CD8-positive, alpha-beta memory T cell (primary cell): Measurements from ENCODE around the gene RORC. TPM values are rescaled to one million over a fixed set of nuclear protein-coding genes. Genes with fewer than 3 reads are reported as not detected.
"Not testable (repeated sequence)": the region's sequence is repeated elsewhere in the genome, so short reads cannot be mapped to it uniquely, and the experiment has no call there.

ENCODE experiments used
- CTCF ChIA-PET: fragments of 350-600 bp; sonication (Branson Sonifier 250); formaldehyde crosslinking; loops from one replicate; lab custom pipeline; 2021; ENCODE audit warnings: antibody characterized with exemption; lab: Charles Lee
- POLR2A ChIA-PET: fragments of 350-600 bp; sonication (Branson Sonifier 250); formaldehyde crosslinking; loops from one replicate; lab custom pipeline; 2021; ENCODE audit warnings: antibody characterized with exemption; lab: Charles Lee
- DNase-seq, 5 donors: peaks; one replicate each; pipeline versions ENCODE4 v3.0.0 to v3.0.0-alpha.2; 2020 to 2022; ENCODE audit warnings: mixed read lengths in 1 of 5
- H3K27ac ChIP-seq: one replicate; pipeline ENCODE4 v1.7.0; 2013; ENCODE audit warnings: low read depth, mild to moderate bottlenecking, low read length, moderate library complexity
- H3K27me3 ChIP-seq: 2 replicates; pipeline ENCODE4 v1.7.0; 2013; ENCODE audit warnings: low read length, mild to moderate bottlenecking; ENCODE audit not compliant: insufficient read depth, poor library complexity, severe bottlenecking
- H3K36me3 ChIP-seq: 2 replicates; pipeline ENCODE4 v1.7.0; 2013; ENCODE audit warnings: mild to moderate bottlenecking, low read length, moderate library complexity; ENCODE audit not compliant: insufficient read depth
- H3K4me1 ChIP-seq: 2 replicates; pipeline ENCODE4 v1.7.0; 2013; ENCODE audit warnings: mild to moderate bottlenecking, low read length, moderate library complexity; ENCODE audit not compliant: insufficient read depth
- H3K4me3 ChIP-seq: 2 replicates; pipeline ENCODE4 v1.7.0; 2013; ENCODE audit warnings: mild to moderate bottlenecking, low read length
- H3K9me3 ChIP-seq: 2 replicates; pipeline ENCODE4 v1.7.0; 2013; ENCODE audit warnings: mild to moderate bottlenecking, low read length
- H3K27ac Mint-ChIP-seq, 8 donors: one replicate each; pipeline ENCODE4 v1.8.0; 2020 to 2021; ENCODE audit warnings: mixed read lengths in 8 of 8, mild to moderate bottlenecking in 6 of 8, inconsistent platforms in 3 of 8, moderate library complexity in 3 of 8
- H3K27me3 Mint-ChIP-seq, 2 donors: one replicate each; pipeline ENCODE4 v1.8.0; 2020 to 2021; ENCODE audit warnings: mixed read lengths in 2 of 2, mild to moderate bottlenecking in 1 of 2, moderate library complexity in 1 of 2
- H3K36me3 Mint-ChIP-seq, 3 donors: one replicate each; pipeline ENCODE4 v1.8.0; 2020 to 2021; ENCODE audit warnings: mixed read lengths in 3 of 3, inconsistent platforms in 1 of 3, mild to moderate bottlenecking in 1 of 3
- H3K4me1 Mint-ChIP-seq, 3 donors: one replicate each; pipeline ENCODE4 v1.8.0; 2020 to 2021; ENCODE audit warnings: mixed read lengths in 3 of 3, inconsistent platforms in 1 of 3, mild to moderate bottlenecking in 1 of 3
- H3K4me3 Mint-ChIP-seq, 7 donors: one replicate each; pipeline ENCODE4 v1.8.0; 2020 to 2021; ENCODE audit warnings: mixed read lengths in 7 of 7, mild to moderate bottlenecking in 6 of 7, moderate library complexity in 4 of 7, inconsistent platforms in 2 of 7
- H3K9me3 Mint-ChIP-seq, 5 donors: one replicate each; pipeline ENCODE4 v1.8.0; 2020 to 2022; ENCODE audit warnings: mixed read lengths in 5 of 5, mild to moderate bottlenecking in 3 of 5, moderate library complexity in 2 of 5, inconsistent platforms in 1 of 5
- polyA plus RNA-seq: library from polyadenylated mRNA; unstranded; fragments of 300-500 nt; fragmentation: Illumina TruSeq; gene quantifications from one replicate; pipeline ENCODE4 v1.2.3, GENCODE V29; 2021
- total RNA-seq, 2 experiments: library from RNA; stranded (reverse); gene quantifications; one replicate each; pipeline ENCODE4 v1.2.3, GENCODE V29; 2021

Gene RORC
- total RNA-seq (1 to 10 TPM; 1.3 to 1.5 TPM), polyA plus RNA-seq (46.4 TPM)

- ChIA-PET CTCF (interaction anchor here (1.2 kb wide), 1 partner anchor 10 kb away, joined by 3 read pairs; no protein-coding TSS in a partner anchor), POLR2A (no interaction called here)
- H3K9me3 ChIP-seq: no peaks in the 10 kb centered on the region
- Mint-ChIP-seq H3K36me3 (no peaks in the 10 kb centered on the region), H3K4me3 (peak within 1 kb of the TSS in 6 of 7 donors; percentile 68 to 84 (median 70)), H3K4me1 (peaks cover 72 to 84% (median 77%) of the 10 kb centered on the region in 3 donors), H3K27me3 (peaks cover 0 to 2% of the 10 kb centered on the region in 2 donors), H3K9me3 (no peaks in the 10 kb centered on the region), H3K27ac (peak within 1 kb of the TSS; percentile 47 to 99 (median 90))
- H3K27ac ChIP-seq: peak within 1 kb of the TSS; percentile 51
- no peaks in the 10 kb centered on the region for H3K27me3 ChIP-seq
- no peak within 1 kb of the TSS for H3K4me3 ChIP-seq
- no peaks in the 10 kb centered on the region for H3K36me3 ChIP-seq
- DNase-seq: no peak
- peaks cover 59% of the 10 kb centered on the region for H3K4me1 ChIP-seq
Observed at GRCh38 chr1:151831605-151832004, at the start of gene RORC. Gene RORC (minus strand): TSS chr1:151831802. CDS start chr1:151831764, 38 bp downstream.

GRCh38 chr1:151875419-151876097 lies 44.0 kb upstream of the RORC start:
- H3K4me1 Mint-ChIP-seq: peaks cover 7 to 23% (median 13%) of the 10 kb centered on the region in 3 donors
- H3K4me3 ChIP-seq: no peak overlapping the region
- POLR2A ChIA-PET: interaction anchor here (0.6 to 1.2 kb wide), 3 partner anchors 12 to 82 kb away, joined by 3 to 4 read pairs (median 3); no protein-coding TSS in a partner anchor
- no peak overlapping the region for H3K27ac ChIP-seq
- H3K27me3 Mint-ChIP-seq: no peaks in the 10 kb centered on the region
- no peak for DNase-seq
- H3K9me3 Mint-ChIP-seq: no peaks in the 10 kb centered on the region
- no peaks in the 10 kb centered on the region for H3K4me1 ChIP-seq
- H3K36me3 Mint-ChIP-seq: peaks cover 0 to 49% (median 16%) of the 10 kb centered on the region in 3 donors
- H3K27me3 ChIP-seq: no peaks in the 10 kb centered on the region
- peak overlapping the region in 5 of 8 donors; percentile 23 to 91 (median 52) for H3K27ac Mint-ChIP-seq
- CTCF ChIA-PET: interaction anchor here (0.7 kb wide), 1 partner anchor 114 kb away, joined by 3 read pairs; no protein-coding TSS in a partner anchor
- H3K9me3 ChIP-seq: no peaks in the 10 kb centered on the region
- no peak overlapping the region for H3K4me3 Mint-ChIP-seq
- H3K36me3 ChIP-seq: peaks cover 3% of the 10 kb centered on the region

- H3K27me3 Mint-ChIP-seq, H3K9me3 ChIP-seq, POLR2A ChIA-PET, H3K27ac ChIP-seq, H3K4me1 ChIP-seq, H3K27me3 ChIP-seq, H3K9me3 Mint-ChIP-seq, H3K36me3 ChIP-seq, H3K4me3 Mint-ChIP-seq, H3K4me3 ChIP-seq, DNase-seq, CTCF ChIA-PET: not testable (repeated sequence)
- peak overlapping the region in 2 of 8 donors; percentile 21 to 64 for H3K27ac Mint-ChIP-seq
- H3K4me1 Mint-ChIP-seq: peaks cover 8 to 18% (median 17%) of the 10 kb centered on the region in 3 donors
- H3K36me3 Mint-ChIP-seq: peaks cover 0 to 43% (median 6%) of the 10 kb centered on the region in 3 donors
Observed at GRCh38 chr1:151872776-151873175, 41.2 kb upstream of the RORC start.

- POLR2A ChIA-PET: no interaction called here
Observed at GRCh38 chr1:151871284-151872030, 39.9 kb upstream of the RORC start.

GRCh38 chr1:151868486-151868885 lies 36.9 kb upstream of the RORC start:
- H3K27me3 ChIP-seq: no peaks in the 10 kb centered on the region
- no peaks in the 10 kb centered on the region for H3K9me3 ChIP-seq
- no peak for DNase-seq
- H3K36me3 ChIP-seq: no peaks in the 10 kb centered on the region
- Mint-ChIP-seq H3K9me3 (no peaks in the 10 kb centered on the region), H3K27ac (no peak overlapping the region), H3K27me3 (peaks cover 2 to 8% of the 10 kb centered on the region in 2 donors), H3K36me3 (peaks cover 0 to 11% (median 4%) of the 10 kb centered on the region in 3 donors), H3K4me3 (no peak overlapping the region), H3K4me1 (peaks cover 0 to 4% (median 1%) of the 10 kb centered on the region in 3 donors)
- no peak overlapping the region for H3K27ac ChIP-seq
- ChIA-PET POLR2A (no interaction called here), CTCF (no interaction called here)
- H3K4me1 ChIP-seq: no peaks in the 10 kb centered on the region
- no peak overlapping the region for H3K4me3 ChIP-seq

More at GRCh38 chr1:151871284-151872030, 39.9 kb upstream of the RORC start:
- Mint-ChIP-seq H3K9me3 (no peaks in the 10 kb centered on the region), H3K4me1 (peaks cover 8 to 18% (median 18%) of the 10 kb centered on the region in 3 donors), H3K27me3 (peaks cover 0 to 3% of the 10 kb centered on the region in 2 donors), H3K4me3 (no peak overlapping the region), H3K36me3 (peaks cover 0 to 36% (median 6%) of the 10 kb centered on the region in 3 donors), H3K27ac (peak overlapping the region in 3 of 8 donors; percentile 16 to 48 (median 23))
- Histone ChIP-seq H3K27me3 (no peaks in the 10 kb centered on the region), H3K9me3 (no peaks in the 10 kb centered on the region), H3K4me3 (no peak overlapping the region), H3K27ac (no peak overlapping the region), H3K4me1 (no peaks in the 10 kb centered on the region), H3K36me3 (peaks cover 3% of the 10 kb centered on the region)
- no peak for DNase-seq
- CTCF ChIA-PET: interaction anchor here (0.9 to 1.9 kb wide), 2 partner anchors 10 to 130 kb away, joined by 3 to 4 read pairs; no protein-coding TSS in a partner anchor

GRCh38 chr1:151867765-151868411 lies 36.3 kb upstream of the RORC start:
- CTCF ChIA-PET: no interaction called here
- Histone ChIP-seq H3K27ac (no peak overlapping the region), H3K36me3 (no peaks in the 10 kb centered on the region), H3K9me3 (no peaks in the 10 kb centered on the region), H3K27me3 (no peaks in the 10 kb centered on the region), H3K4me3 (no peak overlapping the region), H3K4me1 (no peaks in the 10 kb centered on the region)
- no peak for DNase-seq
- Mint-ChIP-seq H3K27ac (peak overlapping the region in 1 of 8 donors; percentile 27), H3K9me3 (no peaks in the 10 kb centered on the region), H3K4me3 (no peak overlapping the region), H3K4me1 (peaks cover 0 to 4% (median 1%) of the 10 kb centered on the region in 3 donors), H3K27me3 (peaks cover 2 to 8% of the 10 kb centered on the region in 2 donors), H3K36me3 (peaks cover 0 to 5% (median 2%) of the 10 kb centered on the region in 3 donors)
- POLR2A ChIA-PET: no interaction called here

GRCh38 chr1:151867321-151867720 lies 35.7 kb upstream of the RORC start:
- peaks cover 0 to 2% (median 2%) of the 10 kb centered on the region in 3 donors for H3K36me3 Mint-ChIP-seq

More at GRCh38 chr1:151867321-151867720, 35.7 kb upstream of the RORC start:
- Mint-ChIP-seq H3K27ac (no peak overlapping the region), H3K4me3 (no peak overlapping the region), H3K9me3 (no peaks in the 10 kb centered on the region), H3K4me1 (peaks cover 0 to 4% (median 1%) of the 10 kb centered on the region in 3 donors), H3K27me3 (peaks cover 4 to 12% of the 10 kb centered on the region in 2 donors)
- Histone ChIP-seq H3K27me3 (no peaks in the 10 kb centered on the region), H3K4me1 (no peaks in the 10 kb centered on the region), H3K36me3 (no peaks in the 10 kb centered on the region), H3K27ac (no peak overlapping the region), H3K4me3 (no peak overlapping the region), H3K9me3 (no peaks in the 10 kb centered on the region)
- ChIA-PET CTCF (no interaction called here), POLR2A (no interaction called here)
- no peak for DNase-seq
